NOMO-1 treated with DMSO at 0.1 percent for 48 hours (cell line): ENCODE data around the gene COL18A1.

Source experiments
- DNase-seq: peaks from one replicate; lab custom pipeline; 2025; ENCODE audit not compliant: unreplicated experiment; lab: John Stamatoyannopoulos, UW

Gene COL18A1

DNA sequence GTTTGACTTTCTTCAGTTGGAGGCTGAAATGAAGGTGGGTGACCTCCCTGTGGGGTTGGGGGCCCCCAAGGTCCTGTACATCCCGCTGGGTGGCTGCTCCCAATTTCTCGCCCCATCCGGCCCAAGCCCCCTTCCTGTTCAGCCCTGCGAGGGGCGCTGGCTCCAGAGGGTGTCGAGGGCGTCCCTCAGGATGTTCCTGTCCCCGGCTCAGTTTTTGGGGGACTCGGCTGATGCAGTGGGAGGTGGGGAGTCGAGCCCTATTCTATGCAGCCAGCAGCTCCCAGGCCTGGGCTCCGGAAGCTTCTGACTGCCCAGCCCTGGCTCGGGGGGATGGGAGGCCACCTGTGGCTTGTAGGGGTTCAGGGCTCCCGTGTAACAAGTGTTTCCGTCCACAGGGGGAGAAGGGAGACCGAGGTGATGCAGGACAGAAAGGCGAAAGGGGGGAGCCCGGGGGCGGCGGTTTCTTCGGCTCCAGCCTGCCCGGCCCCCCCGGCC, 99.1 kb downstream of the COL18A1 start:
- DNase-seq, result no peak

DNA sequence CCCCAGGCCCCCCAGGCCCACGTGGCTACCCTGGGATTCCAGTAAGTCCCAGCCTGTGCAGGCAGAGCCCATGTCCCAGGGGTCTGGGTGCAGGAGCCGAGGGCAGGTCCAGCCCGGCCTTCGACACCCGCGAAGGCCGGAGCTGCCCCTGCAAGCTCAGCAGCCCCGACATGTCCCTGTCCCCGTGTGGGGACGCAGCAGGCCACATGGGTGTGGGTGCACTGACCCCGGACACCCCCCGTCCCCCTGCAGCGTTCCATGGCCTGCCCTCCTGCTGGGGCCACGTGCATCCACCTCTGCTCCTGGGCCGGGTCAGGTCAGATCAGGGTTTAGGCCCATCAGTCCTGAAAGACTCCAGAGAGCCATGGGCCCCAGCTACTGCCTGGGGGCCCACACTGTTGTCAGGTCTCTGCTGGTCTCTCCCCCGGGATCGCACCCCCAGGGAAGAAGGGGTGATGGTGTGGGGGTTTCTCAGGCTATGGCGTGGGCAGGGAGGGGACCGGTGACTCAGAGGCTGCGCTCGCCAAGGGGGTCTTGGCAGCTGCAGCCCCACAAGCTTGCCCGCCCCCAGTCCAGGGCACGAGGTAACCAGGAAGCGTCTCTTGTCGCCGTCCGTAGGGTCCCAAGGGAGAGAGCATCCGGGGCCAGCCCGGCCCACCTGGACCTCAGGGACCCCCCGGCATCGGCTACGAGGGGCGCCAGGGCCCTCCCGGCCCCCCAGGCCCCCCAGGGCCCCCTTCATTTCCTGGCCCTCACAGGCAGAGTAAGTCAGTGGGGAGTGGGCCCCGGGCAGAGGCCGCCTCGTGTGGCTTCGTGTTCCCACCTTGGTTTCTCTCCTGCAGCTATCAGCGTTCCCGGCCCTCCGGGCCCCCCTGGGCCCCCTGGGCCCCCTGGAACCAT, 99.8 kb downstream of the COL18A1 start:
- no peak for DNase-seq

GRCh38 chr21:45505416-45506021, 100.6 kb downstream of the COL18A1 start:
- DNase-seq, result no peak

GRCh38 chr21:45506241-45506817, 101.4 kb downstream of the COL18A1 start:
- no peak for DNase-seq

- DNase-seq, result no peak
Measured at GRCh38 chr21:45506836-45507522, 102.0 kb downstream of the COL18A1 start.

DNA sequence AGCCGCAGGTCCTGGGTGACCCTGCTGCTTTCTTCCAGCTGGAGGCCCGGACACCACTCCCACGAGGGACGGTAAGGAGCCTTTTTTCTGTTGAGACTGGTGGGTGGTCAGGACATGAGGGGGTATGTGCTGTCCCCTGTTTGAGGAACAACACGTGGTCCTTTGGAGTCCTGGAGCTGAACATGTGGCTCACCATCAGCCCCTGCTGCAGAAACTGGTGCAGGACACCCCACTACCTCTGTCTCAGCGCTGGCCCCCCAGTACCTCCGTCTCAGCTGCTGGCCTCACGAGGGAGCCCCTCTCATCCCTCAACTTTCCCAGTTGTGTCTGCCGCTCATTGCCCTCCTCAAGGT, 102.5 kb downstream of the COL18A1 start:
- no peak for DNase-seq

DNA sequence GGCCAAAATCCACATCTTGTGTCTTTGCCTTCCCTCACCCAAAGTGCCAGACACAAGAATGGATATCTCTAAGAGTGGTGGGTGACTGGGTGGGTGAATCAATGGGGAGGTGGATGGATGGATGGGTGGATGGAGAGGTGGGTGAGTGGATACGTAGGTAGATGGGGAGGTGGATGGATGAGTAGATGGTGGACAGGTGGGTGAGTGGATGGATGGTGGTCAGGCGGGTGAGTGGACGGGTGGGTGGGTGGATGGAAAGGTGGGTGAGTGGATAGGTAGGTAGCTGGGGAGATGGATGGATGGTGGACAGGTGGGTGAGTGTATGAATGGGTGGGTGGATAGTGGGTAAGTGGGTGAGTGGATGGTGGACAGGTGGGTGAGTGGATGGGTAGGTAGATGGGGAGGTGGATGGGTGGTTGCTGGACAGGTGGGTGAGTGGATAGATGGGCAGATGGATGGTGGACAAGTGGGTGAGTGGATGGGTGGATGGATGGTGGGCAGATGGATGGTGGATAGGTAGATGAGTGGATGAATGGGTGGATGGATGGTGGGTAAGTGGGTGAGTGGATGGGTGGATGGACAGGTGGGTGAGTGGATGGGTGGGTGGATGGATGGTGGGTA, 103.0 kb downstream of the COL18A1 start:
- DNase-seq, result no peak

GRCh38 chr21:45508607-45509565, 103.9 kb downstream of the COL18A1 start:
- DNase-seq, result no peak

DNA sequence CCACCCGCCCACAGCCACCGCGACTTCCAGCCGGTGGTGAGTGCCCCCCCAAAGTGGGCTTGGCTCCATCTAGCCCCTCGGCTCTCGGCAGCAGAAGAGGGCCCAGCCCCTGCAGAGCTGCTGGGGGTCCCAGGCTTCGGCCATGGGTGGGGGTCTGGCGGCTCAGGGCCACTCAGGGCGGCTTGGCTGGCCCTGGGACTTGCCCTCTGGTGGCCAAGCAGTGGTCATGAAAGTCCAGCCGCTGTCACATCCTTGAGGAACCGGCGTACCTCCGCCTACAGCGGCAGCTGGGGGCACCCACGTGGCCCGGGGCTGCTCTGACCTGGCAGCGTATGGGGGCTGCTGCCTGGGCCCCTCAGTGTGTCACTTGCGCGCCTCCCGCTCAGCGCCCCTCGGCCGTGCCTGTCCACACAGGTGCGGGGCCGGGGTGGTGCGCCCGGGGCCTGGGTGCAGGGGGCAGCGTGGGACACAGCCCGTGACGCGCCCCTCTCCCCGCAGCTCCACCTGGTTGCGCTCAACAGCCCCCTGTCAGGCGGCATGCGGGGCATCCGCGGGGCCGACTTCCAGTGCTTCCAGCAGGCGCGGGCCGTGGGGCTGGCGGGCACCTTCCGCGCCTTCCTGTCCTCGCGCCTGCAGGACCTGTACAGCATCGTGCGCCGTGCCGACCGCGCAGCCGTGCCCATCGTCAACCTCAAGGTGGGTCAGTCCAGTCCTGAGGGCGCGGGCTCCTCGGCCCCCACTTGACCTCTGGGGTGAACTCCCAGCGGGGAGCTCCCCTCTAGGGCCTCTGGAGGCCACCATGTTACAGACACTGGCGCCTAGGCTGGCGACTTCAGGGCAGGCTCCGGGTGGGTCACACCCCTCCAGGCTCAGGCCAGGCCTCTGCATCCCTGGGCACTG, 104.9 kb downstream of the COL18A1 start:
- no peak for DNase-seq

GRCh38 chr21:45510466-45510955, 105.5 kb downstream of the COL18A1 start:
- no peak for DNase-seq

DNA sequence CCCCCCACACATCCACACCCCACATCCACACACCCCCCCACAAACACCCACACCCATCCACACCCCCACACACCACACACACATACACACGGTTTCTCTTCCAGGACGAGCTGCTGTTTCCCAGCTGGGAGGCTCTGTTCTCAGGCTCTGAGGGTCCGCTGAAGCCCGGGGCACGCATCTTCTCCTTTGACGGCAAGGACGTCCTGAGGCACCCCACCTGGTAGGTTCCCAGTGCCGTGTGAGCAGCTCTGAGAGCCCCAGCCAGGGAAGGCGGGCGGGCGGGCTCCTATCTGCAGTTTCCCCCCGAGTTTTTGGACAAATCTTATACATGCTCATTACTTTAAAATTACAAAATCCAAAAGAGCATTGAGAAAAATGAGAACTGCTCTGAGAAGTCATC, 106.0 kb downstream of the COL18A1 start:
- DNase-seq, result no peak

DNA sequence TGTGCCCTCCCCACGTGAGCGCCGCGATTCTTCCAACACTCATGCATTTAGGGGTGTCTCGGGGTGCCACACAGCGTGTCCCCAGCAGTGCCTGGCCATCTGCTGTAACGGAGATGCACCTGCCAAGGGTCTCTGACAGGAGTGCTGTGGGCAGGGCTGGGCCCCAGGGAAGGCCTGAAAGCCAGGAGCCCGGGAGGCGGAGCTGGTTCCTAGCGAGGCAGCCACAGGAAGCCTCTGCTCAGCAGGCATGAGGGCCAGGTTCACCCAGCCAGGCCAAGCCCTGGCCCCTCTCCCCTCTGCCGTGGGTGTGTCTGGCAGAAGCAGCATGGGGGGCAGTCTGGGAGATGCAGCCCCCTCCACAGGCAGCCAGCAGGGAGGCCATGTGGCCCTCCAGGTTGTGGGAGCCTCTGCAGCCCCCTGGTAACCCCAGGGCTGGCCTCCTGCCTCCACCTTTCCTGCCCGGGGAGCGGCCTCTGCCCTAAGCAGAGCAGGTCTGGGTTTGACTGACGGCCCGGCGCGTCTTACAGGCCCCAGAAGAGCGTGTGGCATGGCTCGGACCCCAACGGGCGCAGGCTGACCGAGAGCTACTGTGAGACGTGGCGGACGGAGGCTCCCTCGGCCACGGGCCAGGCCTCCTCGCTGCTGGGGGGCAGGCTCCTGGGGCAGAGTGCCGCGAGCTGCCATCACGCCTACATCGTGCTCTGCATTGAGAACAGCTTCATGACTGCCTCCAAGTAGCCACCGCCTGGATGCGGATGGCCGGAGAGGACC, 106.9 kb downstream of the COL18A1 start:
- no peak for DNase-seq

GRCh38 chr21:45512626-45513002, 107.6 kb downstream of the COL18A1 start:
- no peak for DNase-seq

DNA sequence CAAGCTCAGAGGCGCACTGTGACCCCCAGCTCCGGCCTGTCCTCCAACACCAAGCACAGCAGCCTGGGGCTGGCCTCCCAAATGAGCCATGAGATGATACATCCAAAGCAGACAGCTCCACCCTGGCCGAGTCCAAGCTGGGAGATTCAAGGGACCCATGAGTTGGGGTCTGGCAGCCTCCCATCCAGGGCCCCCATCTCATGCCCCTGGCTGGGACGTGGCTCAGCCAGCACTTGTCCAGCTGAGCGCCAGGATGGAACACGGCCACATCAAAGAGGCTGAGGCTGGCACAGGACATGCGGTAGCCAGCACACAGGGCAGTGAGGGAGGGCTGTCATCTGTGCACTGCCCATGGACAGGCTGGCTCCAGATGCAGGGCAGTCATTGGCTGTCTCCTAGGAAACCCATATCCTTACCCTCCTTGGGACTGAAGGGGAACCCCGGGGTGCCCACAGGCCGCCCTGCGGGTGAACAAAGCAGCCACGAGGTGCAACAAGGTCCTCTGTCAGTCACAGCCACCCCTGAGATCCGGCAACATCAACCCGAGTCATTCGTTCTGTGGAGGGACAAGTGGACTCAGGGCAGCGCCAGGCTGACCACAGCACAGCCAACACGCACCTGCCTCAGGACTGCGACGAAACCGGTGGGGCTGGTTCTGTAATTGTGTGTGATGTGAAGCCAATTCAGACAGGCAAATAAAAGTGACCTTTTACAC, 108.2 kb downstream of the COL18A1 start:
- no peak for DNase-seq

- DNase-seq, result no peak
Measured at GRCh38 chr21:45513741-45514310, 108.9 kb downstream of the COL18A1 start.

- DNase-seq, result no peak
Measured at GRCh38 chr21:45514311-45515021, 109.5 kb downstream of the COL18A1 start.
